HCT116 (cell line): ENCODE measurements around the gene ARL5C. TPM values are rescaled to one million over a fixed set of nuclear protein-coding genes. Genes with fewer than 3 reads are reported as not detected.

Experiments used
- ATAC-seq: fragments of 200-7000 bp; cut with Tn5 transposase; 2 replicates; pipeline ENCODE4 v1.9.1; 2020; ENCODE audit warnings: mild to moderate bottlenecking, moderate library complexity
- BruUV-seq: library from RNA; stranded (reverse); fragments of 400-500 nt; replicated peaks from 2 replicates; lab custom pipeline; 2021; lab: Mats Ljungman, UMichigan
- CTCF ChIA-PET: fragments of 300-600 bp; sonication (Branson Sonifier 250); formaldehyde crosslinking; loops from one replicate; lab custom pipeline; 2021; ENCODE audit warnings: antibody characterized with exemption; lab: Charles Lee
- POLR2A ChIA-PET: fragments of 300-600, 350-600 bp; sonication (Branson Sonifier 250); formaldehyde crosslinking; loops from one replicate; lab custom pipeline; 2021; ENCODE audit warnings: antibody characterized with exemption; lab: Charles Lee
- RAD21 ChIA-PET, 2 experiments: fragments of 300-600 bp; sonication (Branson Sonifier 250); formaldehyde crosslinking; loops; one replicate each; lab custom pipeline; 2023; ENCODE audit warnings: low total read pairs in 2 of 2; ENCODE audit not compliant: uncharacterized antibody in 2 of 2, unreplicated experiment in 2 of 2, low non-redundant PET in 1 of 2; lab: Charles Lee
- DNase-seq: peaks from one replicate; pipeline ENCODE4 v3.0.0-alpha.2; 2010; ENCODE audit warnings: low read depth, low spot score
- H2AFZ ChIP-seq: fragments of 200-600 bp; shearing (Covaris generic), sonication (generic); 2 replicates; pipeline ENCODE4 v1.6.1; 2017; ENCODE audit warnings: low read depth, mixed run types, mixed read lengths, antibody characterized with exemption, low read length; ENCODE audit not compliant: poor library complexity, severe bottlenecking
- H3K27ac ChIP-seq: 2 replicates; pipeline ENCODE4 v1.5.1; 2012; ENCODE audit warnings: low read depth, low read length
- H3K27me3 ChIP-seq: fragments of 200-600 bp; sonication (generic); 2 replicates; pipeline ENCODE4 v1.6.1; 2016; ENCODE audit warnings: mixed run types, low read length, mixed read lengths; ENCODE audit not compliant: insufficient read depth
- H3K36me3 ChIP-seq, 2 experiments: fragments of 200-500 bp in 1 of 2; fragments of 200-600 bp in 1 of 2; sonication (Bioruptor generic) in 1 of 2; sonication (generic) in 1 of 2; 2 replicates each; pipeline versions ENCODE4 v1.5.1 to v1.6.1; 2014 to 2016; ENCODE audit warnings: low read length in 2 of 2, inconsistent platforms in 1 of 2, mixed read lengths in 1 of 2, mixed run types in 1 of 2; ENCODE audit not compliant: insufficient read depth in 2 of 2, control insufficient read depth in 1 of 2
- H3K4me1 ChIP-seq, 2 experiments: fragments of 200-600 bp in 1 of 2; sonication (generic) in 1 of 2; 2 replicates each; pipeline versions ENCODE4 v1.5.1 to v1.6.1; 2012 to 2017; ENCODE audit warnings: low read length in 2 of 2, inconsistent platforms in 1 of 2, mild to moderate bottlenecking in 1 of 2, mixed read lengths in 1 of 2, mixed run types in 1 of 2, moderate library complexity in 1 of 2; ENCODE audit not compliant: insufficient read depth in 2 of 2, control insufficient read depth in 1 of 2
- H3K4me2 ChIP-seq: fragments of 200-600 bp; sonication (generic); 2 replicates; pipeline ENCODE4 v1.6.1; 2017; ENCODE audit warnings: mixed run types, low read length, mixed read lengths
- H3K4me3 ChIP-seq, 2 experiments: fragments of 200-600 bp in 1 of 2; sonication (generic) in 1 of 2; replicated peaks in 1 of 2; 2 replicates each; pipeline ENCODE4 v1.5.1; 2011 to 2016; ENCODE audit warnings: low read length in 2 of 2, control low read depth in 1 of 2, low read depth in 1 of 2, mild to moderate bottlenecking in 1 of 2, mixed read lengths in 1 of 2, mixed run types in 1 of 2
- H3K79me2 ChIP-seq: fragments of 200-600 bp; sonication (generic); 2 replicates; pipeline ENCODE4 v1.6.1; 2017; ENCODE audit warnings: mild to moderate bottlenecking, mixed run types, low read length, moderate library complexity, mixed read lengths; ENCODE audit not compliant: insufficient read depth
- H3K9ac ChIP-seq: fragments of 200-600 bp; sonication (generic); 2 replicates; pipeline ENCODE4 v1.6.1; 2016; ENCODE audit warnings: low read length, mixed read lengths
- H3K9me2 ChIP-seq: fragments of 200-600 bp; sonication (generic), shearing (Covaris generic); 2 replicates; pipeline ENCODE4 v1.6.1; 2017; ENCODE audit warnings: mixed run types, mild to moderate bottlenecking, moderate library complexity; ENCODE audit not compliant: insufficient read depth
- H3K9me3 ChIP-seq, 2 experiments: fragments of 200-500 bp in 1 of 2; fragments of 200-600 bp in 1 of 2; sonication (Bioruptor generic) in 1 of 2; sonication (generic) in 1 of 2; 2 replicates each; pipeline ENCODE4 v1.6.1; 2014 to 2017; ENCODE audit warnings: low read length in 2 of 2, mixed read lengths in 2 of 2, inconsistent platforms in 1 of 2, low read depth in 1 of 2, mild to moderate bottlenecking in 1 of 2, mixed run types in 1 of 2, moderate library complexity in 1 of 2; ENCODE audit not compliant: control insufficient read depth in 1 of 2, insufficient read depth in 1 of 2
- H4K20me1 ChIP-seq: fragments of 200-600 bp; sonication (generic), shearing (Covaris generic); 2 replicates; pipeline ENCODE4 v1.6.1; 2017; ENCODE audit warnings: mixed run types, mild to moderate bottlenecking, moderate library complexity; ENCODE audit not compliant: insufficient read depth
- ELF1 ChIP-seq: IDR thresholded peaks from 2 replicates; pipeline ENCODE4 v1.6.1; 2012; ENCODE audit warnings: low read depth, borderline replicate concordance
- FOSL1 ChIP-seq: IDR thresholded peaks from 2 replicates; pipeline ENCODE4 v1.6.1; 2012; ENCODE audit warnings: low read depth
- RAD21 ChIP-seq: IDR thresholded peaks from 2 replicates; pipeline ENCODE4 v1.6.1; 2012; ENCODE audit warnings: low read depth, mild to moderate bottlenecking
- SIN3A ChIP-seq: IDR thresholded peaks from 2 replicates; pipeline ENCODE4 v1.6.1; 2012; ENCODE audit warnings: low read depth
- intact Hi-C: fragments of 100-400 bp; cut with micrococcal nuclease; formaldehyde crosslinking; loops from 2 replicates; pipeline ENCODE4 v1.10.0; 2022
- total RNA-seq: library from RNA; stranded (reverse); gene quantifications from one replicate; pipeline ENCODE4 v1.2.1, GENCODE V29; 2021; ENCODE audit not compliant: unreplicated experiment
- TF ChIP-seq, protein P1 (sequence below): IDR thresholded peaks from 2 replicates; pipeline ENCODE4 v1.6.1; 2012

Gene ARL5C
- total RNA-seq, 1 experiment from 2014 or later, result not detected

DNA sequence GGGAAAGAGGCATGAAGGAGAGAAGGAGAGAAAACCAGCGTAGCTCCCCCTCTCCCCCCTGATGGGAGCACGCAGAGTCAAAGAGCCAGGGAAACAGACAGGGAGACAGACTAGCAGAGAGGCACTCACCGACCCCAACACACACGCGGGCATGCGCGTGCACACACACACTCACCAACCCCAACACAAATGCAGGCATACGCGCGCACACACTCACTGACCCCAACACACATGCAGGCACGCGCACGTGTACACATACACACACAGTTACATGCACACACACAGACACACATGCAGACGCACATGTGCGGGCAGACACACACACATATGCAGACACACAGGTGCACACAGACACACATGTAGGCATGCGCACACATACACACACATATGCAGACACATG, 26.9 kb upstream of the ARL5C start:
- no TSS peak for BruUV-seq
- Histone ChIP-seq H3K9me2 (no peaks in the 10 kb centered on the region), H3K36me3 (peaks cover 4 to 5% of the 10 kb centered on the region in 2 experiments; a peak in 3 of 4 replicates), H3K4me3 (no peak overlapping the region), H4K20me1 (no peaks in the 10 kb centered on the region), H3K4me2 (no peak overlapping the region), H3K9me3 (no peaks in the 10 kb centered on the region), H3K27ac (no peak overlapping the region), H3K9ac (no peak overlapping the region), H2AFZ (no peak overlapping the region), H3K27me3 (no peaks in the 10 kb centered on the region), H3K79me2 (peaks cover 12% of the 10 kb centered on the region; the same call in 1 of the 2 replicates)
- CTCF ChIA-PET, result no interaction called here
- intact Hi-C loops, result no loop called here
- ATAC-seq (no peak), DNase-seq (no peak)
- POLR2A ChIA-PET, result no interaction called here
- RAD21 ChIA-PET, result no interaction called here
- TF ChIP-seq RAD21 (no peak), SIN3A (no peak), ELF1 (no peak), FOSL1 (no peak)
- TF ChIP-seq, protein P1, sequence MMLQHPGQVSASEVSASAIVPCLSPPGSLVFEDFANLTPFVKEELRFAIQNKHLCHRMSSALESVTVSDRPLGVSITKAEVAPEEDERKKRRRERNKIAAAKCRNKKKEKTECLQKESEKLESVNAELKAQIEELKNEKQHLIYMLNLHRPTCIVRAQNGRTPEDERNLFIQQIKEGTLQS, result no peak
- TF ChIP-seq, all 23 proteins: peak for 0
- peaks cover 10 to 18% of the 10 kb centered on the region in 2 experiments for H3K4me1 ChIP-seq

DNA sequence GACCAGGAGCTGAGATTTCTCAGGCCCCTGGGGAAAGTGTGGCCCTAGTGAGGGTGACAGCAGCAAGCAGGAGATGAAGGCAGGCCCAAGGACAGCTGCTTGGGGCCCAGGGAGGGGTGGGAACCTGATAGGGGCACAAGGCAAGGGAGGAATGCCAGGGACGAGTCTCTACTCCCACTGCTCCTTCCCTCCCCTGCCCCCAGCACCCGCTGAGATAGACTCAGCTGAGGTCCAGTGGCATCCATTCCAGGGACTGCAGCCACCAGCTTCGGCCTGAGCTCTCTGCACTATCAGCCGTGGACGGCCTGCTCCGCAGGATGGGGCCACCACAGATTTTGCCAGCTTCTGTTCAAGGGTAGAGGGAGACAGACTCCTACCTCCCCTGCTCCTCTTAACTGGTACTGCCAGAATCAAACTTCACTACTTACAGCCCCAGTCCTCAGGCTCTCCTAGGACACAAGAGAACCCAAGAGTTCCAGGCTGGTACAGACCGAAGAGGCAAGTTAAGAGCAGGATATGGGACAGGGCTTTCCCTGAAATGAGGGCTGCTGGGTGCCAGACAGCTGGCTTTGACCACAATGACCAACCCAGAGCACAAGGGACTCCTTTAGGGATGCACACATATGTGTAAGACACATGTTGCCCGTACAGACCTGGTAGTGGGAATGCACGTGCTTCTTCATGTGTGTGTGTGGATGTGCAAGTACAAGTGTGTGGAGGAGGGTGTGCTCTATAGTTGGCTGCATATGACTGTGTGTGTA, 26.0 kb upstream of the ARL5C start:
- ATAC-seq, result no peak
- peaks cover 7 to 10% of the 10 kb centered on the region in 2 experiments; a peak in 3 of 4 replicates for H3K36me3 ChIP-seq
- no peak for DNase-seq
- ChIA-PET CTCF (no interaction called here), POLR2A (interaction anchor here (1.8 kb wide), 1 partner anchor 8 kb away, joined by 6 read pairs; the partner anchor contains the start of gene RPL19), RAD21 (interaction anchor here in 1 of 2 experiments (0.6 kb wide), 1 partner anchor 13 kb away, joined by 4 read pairs; no protein-coding TSS in a partner anchor)
- no peaks in the 10 kb centered on the region for H3K9me2 ChIP-seq
- H3K4me1 ChIP-seq, result peaks cover 9 to 13% of the 10 kb centered on the region in 2 experiments
- peaks cover 12% of the 10 kb centered on the region; the same call in 1 of the 2 replicates for H3K79me2 ChIP-seq
- H3K27ac ChIP-seq, result no peak overlapping the region
- no peak overlapping the region for H3K4me3 ChIP-seq
- no peak overlapping the region for H3K4me2 ChIP-seq
- TF ChIP-seq ELF1, result no peak
- no peak overlapping the region for H3K9ac ChIP-seq
- BruUV-seq, result no TSS peak
- no peaks in the 10 kb centered on the region for H3K9me3 ChIP-seq
- no peak overlapping the region for H2AFZ ChIP-seq
- no peaks in the 10 kb centered on the region for H3K27me3 ChIP-seq
- no peaks in the 10 kb centered on the region for H4K20me1 ChIP-seq
- intact Hi-C loops, result no loop called here
